HCT116 (cell line): ENCODE measurements around the gene TLCD3B. TPM values are rescaled to one million over a fixed set of nuclear protein-coding genes. Genes with fewer than 3 reads are reported as not detected.
A peak's percentile ranks its signal among the peaks of the same experiment; 100 is the strongest.

Experiments
- ATAC-seq: fragments of 200-7000 bp; cut with Tn5 transposase; 2 replicates; pipeline ENCODE4 v1.9.1; 2020; ENCODE audit warnings: mild to moderate bottlenecking, moderate library complexity
- BruUV-seq: library from RNA; stranded (reverse); fragments of 400-500 nt; replicated peaks from 2 replicates; lab custom pipeline; 2021; lab: Mats Ljungman, UMichigan
- CTCF ChIA-PET: fragments of 300-600 bp; sonication (Branson Sonifier 250); formaldehyde crosslinking; loops from one replicate; lab custom pipeline; 2021; ENCODE audit warnings: antibody characterized with exemption; lab: Charles Lee
- POLR2A ChIA-PET: fragments of 300-600, 350-600 bp; sonication (Branson Sonifier 250); formaldehyde crosslinking; loops from one replicate; lab custom pipeline; 2021; ENCODE audit warnings: antibody characterized with exemption; lab: Charles Lee
- RAD21 ChIA-PET, 2 experiments: fragments of 300-600 bp; sonication (Branson Sonifier 250); formaldehyde crosslinking; loops; one replicate each; lab custom pipeline; 2023; ENCODE audit warnings: low total read pairs in 2 of 2; ENCODE audit not compliant: uncharacterized antibody in 2 of 2, unreplicated experiment in 2 of 2, low non-redundant PET in 1 of 2; lab: Charles Lee
- DNase-seq: peaks from one replicate; pipeline ENCODE4 v3.0.0-alpha.2; 2010; ENCODE audit warnings: low read depth, low spot score
- H2AFZ ChIP-seq: fragments of 200-600 bp; shearing (Covaris generic), sonication (generic); 2 replicates; pipeline ENCODE4 v1.6.1; 2017; ENCODE audit warnings: low read depth, mixed run types, mixed read lengths, antibody characterized with exemption, low read length; ENCODE audit not compliant: poor library complexity, severe bottlenecking
- H3K27ac ChIP-seq: 2 replicates; pipeline ENCODE4 v1.5.1; 2012; ENCODE audit warnings: low read depth, low read length
- H3K27me3 ChIP-seq: fragments of 200-600 bp; sonication (generic); 2 replicates; pipeline ENCODE4 v1.6.1; 2016; ENCODE audit warnings: mixed run types, low read length, mixed read lengths; ENCODE audit not compliant: insufficient read depth
- H3K36me3 ChIP-seq, 2 experiments: fragments of 200-500 bp in 1 of 2; fragments of 200-600 bp in 1 of 2; sonication (Bioruptor generic) in 1 of 2; sonication (generic) in 1 of 2; 2 replicates each; pipeline versions ENCODE4 v1.5.1 to v1.6.1; 2014 to 2016; ENCODE audit warnings: low read length in 2 of 2, inconsistent platforms in 1 of 2, mixed read lengths in 1 of 2, mixed run types in 1 of 2; ENCODE audit not compliant: insufficient read depth in 2 of 2, control insufficient read depth in 1 of 2
- H3K4me1 ChIP-seq, 2 experiments: fragments of 200-600 bp in 1 of 2; sonication (generic) in 1 of 2; 2 replicates each; pipeline versions ENCODE4 v1.5.1 to v1.6.1; 2012 to 2017; ENCODE audit warnings: low read length in 2 of 2, inconsistent platforms in 1 of 2, mild to moderate bottlenecking in 1 of 2, mixed read lengths in 1 of 2, mixed run types in 1 of 2, moderate library complexity in 1 of 2; ENCODE audit not compliant: insufficient read depth in 2 of 2, control insufficient read depth in 1 of 2
- H3K4me2 ChIP-seq: fragments of 200-600 bp; sonication (generic); 2 replicates; pipeline ENCODE4 v1.6.1; 2017; ENCODE audit warnings: mixed run types, low read length, mixed read lengths
- H3K4me3 ChIP-seq, 2 experiments: fragments of 200-600 bp in 1 of 2; sonication (generic) in 1 of 2; replicated peaks in 1 of 2; 2 replicates each; pipeline ENCODE4 v1.5.1; 2011 to 2016; ENCODE audit warnings: low read length in 2 of 2, control low read depth in 1 of 2, low read depth in 1 of 2, mild to moderate bottlenecking in 1 of 2, mixed read lengths in 1 of 2, mixed run types in 1 of 2
- H3K79me2 ChIP-seq: fragments of 200-600 bp; sonication (generic); 2 replicates; pipeline ENCODE4 v1.6.1; 2017; ENCODE audit warnings: mild to moderate bottlenecking, mixed run types, low read length, moderate library complexity, mixed read lengths; ENCODE audit not compliant: insufficient read depth
- H3K9ac ChIP-seq: fragments of 200-600 bp; sonication (generic); 2 replicates; pipeline ENCODE4 v1.6.1; 2016; ENCODE audit warnings: low read length, mixed read lengths
- H3K9me2 ChIP-seq: fragments of 200-600 bp; sonication (generic), shearing (Covaris generic); 2 replicates; pipeline ENCODE4 v1.6.1; 2017; ENCODE audit warnings: mixed run types, mild to moderate bottlenecking, moderate library complexity; ENCODE audit not compliant: insufficient read depth
- H3K9me3 ChIP-seq, 2 experiments: fragments of 200-500 bp in 1 of 2; fragments of 200-600 bp in 1 of 2; sonication (Bioruptor generic) in 1 of 2; sonication (generic) in 1 of 2; 2 replicates each; pipeline ENCODE4 v1.6.1; 2014 to 2017; ENCODE audit warnings: low read length in 2 of 2, mixed read lengths in 2 of 2, inconsistent platforms in 1 of 2, low read depth in 1 of 2, mild to moderate bottlenecking in 1 of 2, mixed run types in 1 of 2, moderate library complexity in 1 of 2; ENCODE audit not compliant: control insufficient read depth in 1 of 2, insufficient read depth in 1 of 2
- H4K20me1 ChIP-seq: fragments of 200-600 bp; sonication (generic), shearing (Covaris generic); 2 replicates; pipeline ENCODE4 v1.6.1; 2017; ENCODE audit warnings: mixed run types, mild to moderate bottlenecking, moderate library complexity; ENCODE audit not compliant: insufficient read depth
- EZH2 ChIP-seq: fragments of 200-600 bp; sonication (generic); IDR thresholded peaks from 2 replicates; pipeline ENCODE4 v1.6.1; 2017; ENCODE audit warnings: antibody characterized with exemption, mixed run types
- JUND ChIP-seq: IDR thresholded peaks from 2 replicates; pipeline ENCODE4 v1.6.1; 2012
- POLR2A ChIP-seq: IDR thresholded peaks from 2 replicates; pipeline ENCODE4 v1.7.0; 2011; ENCODE audit warnings: borderline replicate concordance; ENCODE audit not compliant: insufficient read depth, insufficient read length; ENCODE audit errors: extremely low read depth
- POLR2AphosphoS5 ChIP-seq: IDR thresholded peaks from 2 replicates; pipeline ENCODE4 v1.6.1; 2011; ENCODE audit warnings: mild to moderate bottlenecking, low read depth, low read length, moderate library complexity
- REST ChIP-seq: IDR thresholded peaks from 2 replicates; pipeline ENCODE4 v1.6.1; 2012; ENCODE audit warnings: low read depth
- SP1 ChIP-seq: IDR thresholded peaks from 2 replicates; pipeline ENCODE4 v1.6.1; 2012; ENCODE audit warnings: low read depth
- SRF ChIP-seq: IDR thresholded peaks from 2 replicates; pipeline ENCODE4 v1.6.1; 2012; ENCODE audit warnings: low read depth
- TCF7L2 ChIP-seq: IDR thresholded peaks from 2 replicates; pipeline ENCODE4 v1.7.0; 2011; ENCODE audit warnings: borderline replicate concordance, inconsistent platforms; ENCODE audit not compliant: insufficient read depth, insufficient read length; ENCODE audit errors: extremely low read depth
- YY1 ChIP-seq: IDR thresholded peaks from 2 replicates; pipeline ENCODE4 v1.6.1; 2011; ENCODE audit warnings: low read length, low read depth, moderate library complexity, mild to moderate bottlenecking; ENCODE audit not compliant: insufficient replicate concordance; ENCODE audit errors: extremely low read depth
- ZBTB33 ChIP-seq: IDR thresholded peaks from 2 replicates; pipeline ENCODE4 v1.6.1; 2011; ENCODE audit warnings: mild to moderate bottlenecking, low read length, moderate library complexity; ENCODE audit not compliant: insufficient replicate concordance; ENCODE audit errors: extremely low read depth
- ZFX ChIP-seq: fragments of 450-650 bp; IDR thresholded peaks from 2 replicates; pipeline ENCODE4 v1.6.1; 2017
- intact Hi-C: fragments of 100-400 bp; cut with micrococcal nuclease; formaldehyde crosslinking; loops from 2 replicates; pipeline ENCODE4 v1.10.0; 2022
- total RNA-seq: library from RNA; stranded (reverse); gene quantifications from one replicate; pipeline ENCODE4 v1.2.1, GENCODE V29; 2021; ENCODE audit not compliant: unreplicated experiment

The TLCD3B gene
- total RNA-seq, 1 experiment from 2014 or later: 1.0 TPM

GRCh38 chr16:30065943-30066760, 35.1 kb upstream of the TLCD3B start (continued):
- TF ChIP-seq REST: no peak
- no peak for TF ChIP-seq SP1

- intact Hi-C loops: no loop called here
- DNase-seq (peak; percentile 93), ATAC-seq (peak; percentile 85)
- Histone ChIP-seq H3K9ac (peak within 1 kb of the TSS; percentile 99), H4K20me1 (peaks cover 8% of the 10 kb centered on the region; the same call in 1 of the 2 replicates), H3K27ac (peak within 1 kb of the TSS; percentile 100), H3K9me2 (no peaks in the 10 kb centered on the region), H2AFZ (no peak within 1 kb of the TSS), H3K4me3 (peak within 1 kb of the TSS; percentile 98), H3K4me1 (peaks cover 25 to 50% of the 10 kb centered on the region in 2 experiments), H3K36me3 (peaks cover 25 to 42% of the 10 kb centered on the region in 2 experiments), H3K9me3 (no peaks in the 10 kb centered on the region), H3K4me2 (peak within 1 kb of the TSS; percentile 95), H3K27me3 (no peaks in the 10 kb centered on the region), H3K79me2 (peaks cover 56% of the 10 kb centered on the region)
- TF ChIP-seq JUND (no peak), POLR2AphosphoS5 (peak; percentile 96), TCF7L2 (peak; percentile 58), ZBTB33 (no peak), EZH2 (no peak), ZFX (peak; percentile 72), YY1 (peak; percentile 63), POLR2A (peak; percentile 40), SRF (no peak), SP1 (no peak)
- CTCF ChIA-PET: interaction anchor here (1.1 to 4.4 kb wide), 3 partner anchors 10 to 27 kb away, joined by 4 to 28 read pairs (median 10); partner anchors contain the start of genes PPP4C and TBX6
- RAD21 ChIA-PET: no interaction called here
- POLR2A ChIA-PET: interaction anchor here (1.2 to 2.7 kb wide), 5 partner anchors 9 to 25 kb away, joined by 4 to 13 read pairs (median 11); partner anchors contain the start of gene TBX6
- BruUV-seq: TSS peak; percentile 81
Observed at GRCh38 chr16:30065102-30065942, 34.3 kb upstream of the TLCD3B start, which contains the start of gene ALDOA. ALDOA (plus strand) TSS chr16:30065760; CDS start chr16:30066898, 1,138 bp downstream.
